Tibial nerve (tissue), 3 donors: ENCODE results near the gene IGLL5.

Source experiments
- CTCF ChIP-seq, 5 experiments: fragments of 200-600 bp in 3 of 5; fragments of 450-650 bp in 2 of 5; sonication (generic) in 3 of 5; IDR thresholded peaks; one replicate each; pipeline ENCODE4 v1.5.1; 2016 to 2019; ENCODE audit warnings: antibody characterized with exemption in 5 of 5, mild to moderate bottlenecking in 3 of 5, moderate library complexity in 2 of 5
- POLR2A ChIP-seq, 2 donors: fragments of 450-650 bp; IDR thresholded peaks; one replicate each; pipeline ENCODE4 v1.6.1; 2017; ENCODE audit warnings: antibody characterized with exemption in 2 of 2, mild to moderate bottlenecking in 2 of 2, moderate library complexity in 2 of 2

DNA sequence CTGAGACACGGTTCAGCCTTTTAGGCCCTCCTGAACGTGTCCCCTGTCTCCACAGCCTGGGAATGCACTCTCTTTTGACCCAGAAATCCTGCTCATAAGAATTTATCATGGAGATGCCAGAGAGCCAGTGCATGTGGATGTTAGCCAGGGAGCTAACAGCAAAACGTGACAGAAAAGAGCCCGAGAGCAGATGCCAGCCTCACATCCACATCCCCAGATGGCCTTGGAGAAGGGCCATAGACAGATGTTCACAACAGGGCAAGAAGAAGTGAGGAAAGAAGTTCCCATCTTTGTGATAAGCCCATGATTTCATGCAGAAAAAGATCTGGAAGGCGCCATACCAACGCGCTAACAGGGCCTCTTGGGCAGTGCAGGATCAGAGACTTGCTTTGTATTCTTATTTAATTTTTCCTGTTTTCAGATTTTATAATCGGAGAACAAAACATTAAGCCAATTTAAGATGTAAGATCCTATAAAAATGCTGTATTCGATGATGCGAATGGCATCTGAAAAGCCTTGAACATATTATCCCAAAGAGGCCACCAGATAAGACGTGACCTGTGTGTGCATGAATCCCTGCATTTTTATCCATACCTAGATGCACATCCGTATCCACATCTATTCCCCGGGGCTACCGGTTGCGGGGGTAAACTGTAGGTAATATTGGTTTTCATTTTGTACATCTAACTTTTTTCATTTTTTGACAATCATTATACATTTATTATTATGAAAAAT, 48.7 kb downstream of the IGLL5 start:
- no peak for TF ChIP-seq POLR2A (IDR thresholded peaks at IDR 0.05)
- no peak for TF ChIP-seq CTCF (IDR thresholded peaks at IDR 0.05)
